OCI-LY7 (cell line): Measurements from ENCODE around the gene CDC42BPA. TPM values are rescaled to one million over a fixed set of nuclear protein-coding genes. Genes with fewer than 3 reads are reported as not detected.

Experiments used
- BruUV-seq: library from RNA; stranded (reverse); fragments of 400-500 nt; replicated peaks from 2 replicates; lab custom pipeline; 2021; lab: Mats Ljungman, UMichigan
- CTCF ChIA-PET: fragments of 300-600 bp; sonication (Branson Sonifier 250); formaldehyde crosslinking; loops from one replicate; lab custom pipeline; 2022; ENCODE audit warnings: antibody characterized with exemption; ENCODE audit not compliant: unreplicated experiment; lab: Charles Lee
- POLR2A ChIA-PET: fragments of 300-600 bp; sonication (Branson Sonifier 250); formaldehyde crosslinking; loops from one replicate; lab custom pipeline; 2022; ENCODE audit warnings: antibody characterized with exemption; lab: Charles Lee
- DNase-seq: peaks from one replicate; pipeline ENCODE4 v3.0.0-alpha.2; 2015; ENCODE audit warnings: low spot score
- H2AFZ ChIP-seq: fragments of 200-600 bp; sonication (generic), shearing (Covaris generic); 2 replicates; pipeline ENCODE4 v1.6.1; 2014; ENCODE audit warnings: mild to moderate bottlenecking, antibody characterized with exemption, low read length, moderate library complexity
- H3K27ac ChIP-seq: fragments of 200-600 bp; sonication (generic); 2 replicates; pipeline ENCODE4 v1.5.1; 2014; ENCODE audit warnings: mixed run types, low read depth, mild to moderate bottlenecking, moderate library complexity, low read length, inconsistent platforms; ENCODE audit not compliant: poor library complexity, severe bottlenecking
- H3K36me3 ChIP-seq: fragments of 200-600 bp; sonication (generic); 2 replicates; pipeline ENCODE4 v1.6.1; 2014; ENCODE audit warnings: mild to moderate bottlenecking, antibody characterized with exemption, low read length, moderate library complexity, mixed read lengths; ENCODE audit not compliant: insufficient read depth
- H3K4me1 ChIP-seq: fragments of 200-600 bp; sonication (generic); 2 replicates; pipeline ENCODE4 v1.5.1; 2014; ENCODE audit warnings: mild to moderate bottlenecking, low read length; ENCODE audit not compliant: insufficient read depth, poor library complexity, severe bottlenecking
- H3K4me2 ChIP-seq: fragments of 200-600 bp; sonication (generic); 2 replicates; pipeline ENCODE4 v1.6.1; 2014; ENCODE audit warnings: mild to moderate bottlenecking, low read length
- H3K4me3 ChIP-seq: fragments of 200-600 bp; sonication (generic); 2 replicates; pipeline ENCODE4 v1.5.1; 2014; ENCODE audit warnings: mild to moderate bottlenecking, low read depth, low read length; ENCODE audit not compliant: poor library complexity, severe bottlenecking
- H3K79me2 ChIP-seq: fragments of 200-600 bp; sonication (generic); 2 replicates; pipeline ENCODE4 v1.6.1; 2016; ENCODE audit warnings: low read depth, mild to moderate bottlenecking, low read length, moderate library complexity, mixed read lengths; ENCODE audit not compliant: insufficient read depth
- H3K9me2 ChIP-seq: fragments of 200-600 bp; sonication (generic); 2 replicates; pipeline ENCODE4 v1.6.1; 2016; ENCODE audit warnings: mild to moderate bottlenecking, low read length, mixed read lengths; ENCODE audit not compliant: insufficient read depth
- H3K9me3 ChIP-seq: fragments of 200-600 bp; sonication (generic); 2 replicates; pipeline ENCODE4 v1.6.1; 2014; ENCODE audit warnings: mild to moderate bottlenecking, mixed run types, low read length, mixed read lengths
- H4K20me1 ChIP-seq: fragments of 200-600 bp; sonication (generic); 2 replicates; pipeline ENCODE4 v1.6.1; 2014; ENCODE audit warnings: mild to moderate bottlenecking, antibody characterized with exemption, low read length, moderate library complexity, mixed read lengths; ENCODE audit not compliant: insufficient read depth
- EZH2phosphoT487 ChIP-seq: fragments of 200-600 bp; sonication (generic); IDR thresholded peaks from 2 replicates; pipeline ENCODE4 v1.6.1; 2018; ENCODE audit warnings: low read depth, borderline replicate concordance, mild to moderate bottlenecking, mixed run types, antibody characterized with exemption, low read length, moderate library complexity, mixed read lengths
- intact Hi-C: fragments of 100-400 bp; cut with micrococcal nuclease; formaldehyde crosslinking; loops from one replicate; pipeline ENCODE4 v1.10.0; 2022; ENCODE audit not compliant: unreplicated experiment
- total RNA-seq, 2 experiments: library from RNA; depleted of rRNA in 1 of 2; stranded (reverse); fragments of >200 nt in 1 of 2; shearing (Covaris generic) in 1 of 2; gene quantifications; 2 replicates each; pipeline ENCODE4 v1.2.3, GENCODE V29; 2014 to 2022
- TF ChIP-seq, protein P1 (sequence below): fragments of 200-600 bp; sonication (generic); conservative IDR thresholded peaks from 2 replicates; pipeline ENCODE4 v1.5.1; 2014; ENCODE audit warnings: mild to moderate bottlenecking, antibody characterized with exemption, low read length, moderate library complexity, mixed read lengths

CDC42BPA gene
- total RNA-seq, 2 experiments from 2014 or later: not detected

DNA sequence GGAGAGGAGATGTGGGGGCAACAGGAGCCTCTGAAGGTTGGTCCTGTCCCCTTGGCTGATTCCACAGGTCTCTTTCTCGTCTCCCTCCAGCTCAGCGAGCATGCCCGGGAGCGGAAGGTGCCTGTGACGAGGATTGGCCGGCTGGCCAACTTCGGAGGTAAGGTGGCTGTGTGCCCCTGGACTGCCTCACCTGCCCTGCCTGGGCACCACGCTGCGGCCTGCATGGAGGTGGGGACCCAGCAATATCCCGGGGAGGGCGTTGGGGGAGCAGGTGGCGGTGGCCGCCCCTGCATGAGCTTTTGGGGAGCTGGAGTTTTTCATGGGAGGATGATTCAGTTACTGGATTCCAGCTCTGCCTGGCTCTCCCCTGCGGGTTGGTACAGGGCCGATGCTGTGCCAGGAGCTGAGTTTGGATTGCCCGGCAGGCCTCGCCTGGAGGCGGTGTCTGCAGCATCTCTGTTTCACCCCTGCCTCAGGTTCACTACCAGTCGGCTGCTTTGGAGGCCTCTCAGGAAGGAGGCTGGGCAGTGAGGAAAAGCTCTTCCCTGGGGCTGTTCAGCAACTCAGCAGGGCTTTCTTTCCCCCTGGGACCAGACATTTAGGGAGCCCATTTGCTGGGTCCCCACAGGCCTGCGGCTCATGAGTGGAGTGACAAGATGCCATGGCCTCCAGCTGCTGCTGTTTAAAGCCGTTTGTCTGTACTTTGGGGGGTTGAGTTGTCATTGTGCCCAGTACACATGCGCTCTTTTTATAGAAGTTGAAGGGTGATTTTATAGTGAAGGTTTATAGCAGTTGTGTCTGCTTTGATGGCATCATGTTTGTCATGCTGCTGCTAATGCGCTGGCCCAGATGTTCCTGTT is 352.5 kb downstream of the CDC42BPA start:
- H3K4me1 ChIP-seq: peaks cover 3% of the 10 kb centered on the region
- CTCF ChIA-PET: no interaction called here
- H3K27ac ChIP-seq: no peak overlapping the region
- BruUV-seq: no TSS peak
- H2AFZ ChIP-seq: no peak overlapping the region
- TF ChIP-seq, protein P1, sequence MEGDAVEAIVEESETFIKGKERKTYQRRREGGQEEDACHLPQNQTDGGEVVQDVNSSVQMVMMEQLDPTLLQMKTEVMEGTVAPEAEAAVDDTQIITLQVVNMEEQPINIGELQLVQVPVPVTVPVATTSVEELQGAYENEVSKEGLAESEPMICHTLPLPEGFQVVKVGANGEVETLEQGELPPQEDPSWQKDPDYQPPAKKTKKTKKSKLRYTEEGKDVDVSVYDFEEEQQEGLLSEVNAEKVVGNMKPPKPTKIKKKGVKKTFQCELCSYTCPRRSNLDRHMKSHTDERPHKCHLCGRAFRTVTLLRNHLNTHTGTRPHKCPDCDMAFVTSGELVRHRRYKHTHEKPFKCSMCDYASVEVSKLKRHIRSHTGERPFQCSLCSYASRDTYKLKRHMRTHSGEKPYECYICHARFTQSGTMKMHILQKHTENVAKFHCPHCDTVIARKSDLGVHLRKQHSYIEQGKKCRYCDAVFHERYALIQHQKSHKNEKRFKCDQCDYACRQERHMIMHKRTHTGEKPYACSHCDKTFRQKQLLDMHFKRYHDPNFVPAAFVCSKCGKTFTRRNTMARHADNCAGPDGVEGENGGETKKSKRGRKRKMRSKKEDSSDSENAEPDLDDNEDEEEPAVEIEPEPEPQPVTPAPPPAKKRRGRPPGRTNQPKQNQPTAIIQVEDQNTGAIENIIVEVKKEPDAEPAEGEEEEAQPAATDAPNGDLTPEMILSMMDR: no peak
- no peak for TF ChIP-seq EZH2phosphoT487
- no peak for DNase-seq
- no peak overlapping the region for H3K4me2 ChIP-seq
- no peaks in the 10 kb centered on the region for H4K20me1 ChIP-seq
- POLR2A ChIA-PET: interaction anchor here (1.1 kb wide), 1 partner anchor 68 kb away, joined by 3 read pairs; no protein-coding TSS in a partner anchor
- no peak overlapping the region for H3K4me3 ChIP-seq
- no peaks in the 10 kb centered on the region for H3K9me3 ChIP-seq
- H3K79me2 ChIP-seq: no peaks in the 10 kb centered on the region
- intact Hi-C loops: no loop called here
- no peaks in the 10 kb centered on the region for H3K9me2 ChIP-seq
- no peaks in the 10 kb centered on the region for H3K36me3 ChIP-seq

DNA sequence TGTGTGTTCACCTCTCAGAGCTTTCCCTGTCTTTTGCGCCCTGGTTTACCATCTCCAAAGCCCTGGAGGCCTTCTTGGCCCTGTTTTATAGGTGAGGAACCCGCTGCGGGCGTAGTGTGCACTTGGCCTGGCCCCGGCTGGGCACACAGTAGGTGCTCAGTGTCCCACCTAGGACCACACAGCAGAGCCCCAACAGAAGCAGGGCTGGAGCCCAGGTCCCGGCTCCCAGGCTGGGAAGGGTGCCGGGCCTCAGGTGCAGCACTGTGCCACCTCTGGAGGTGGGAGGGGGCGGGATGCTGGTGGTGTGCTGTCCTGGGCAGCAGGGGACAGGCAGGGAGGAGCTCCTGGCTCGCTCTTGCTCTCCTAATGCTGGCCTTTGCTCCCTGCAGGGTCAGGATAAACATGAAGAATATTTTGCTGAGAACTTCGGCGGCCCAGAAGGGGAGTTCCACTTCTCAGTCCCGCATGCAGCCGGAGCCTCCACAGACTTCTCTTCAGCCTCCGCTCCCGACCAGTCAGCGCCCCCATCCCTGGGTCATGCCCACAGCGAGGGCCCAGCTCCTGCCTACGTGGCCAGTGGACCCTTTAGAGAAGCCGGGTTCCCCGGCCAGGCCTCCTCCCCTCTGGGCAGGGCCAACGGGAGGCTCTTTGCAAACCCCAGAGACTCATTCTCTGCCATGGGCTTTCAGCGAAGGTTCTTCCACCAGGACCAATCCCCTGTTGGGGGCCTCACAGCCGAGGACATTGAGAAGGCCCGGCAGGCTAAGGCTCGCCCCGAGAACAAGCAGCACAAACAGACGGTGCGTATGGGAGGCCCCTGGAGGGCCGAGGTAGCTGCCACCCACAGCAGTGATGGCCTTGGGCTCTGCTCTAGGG is 353.4 kb downstream of the CDC42BPA start:
- no peak overlapping the region for H2AFZ ChIP-seq
- no peak overlapping the region for H3K4me3 ChIP-seq
- H3K4me2 ChIP-seq: no peak overlapping the region
- no peak for DNase-seq
- H3K9me3 ChIP-seq: no peaks in the 10 kb centered on the region; the same call in 1 of the 2 replicates
- intact Hi-C loops: no loop called here
- ChIA-PET CTCF (no interaction called here), POLR2A (interaction anchor here (1.1 kb wide), 1 partner anchor 69 kb away, joined by 3 read pairs; no protein-coding TSS in a partner anchor)
- H4K20me1 ChIP-seq: no peaks in the 10 kb centered on the region
- BruUV-seq: no TSS peak
- H3K4me1 ChIP-seq: peaks cover 3% of the 10 kb centered on the region
- no peak overlapping the region for H3K27ac ChIP-seq
- H3K36me3 ChIP-seq: no peaks in the 10 kb centered on the region
- no peaks in the 10 kb centered on the region for H3K9me2 ChIP-seq
- no peaks in the 10 kb centered on the region for H3K79me2 ChIP-seq
- TF ChIP-seq, protein P1: no peak
